T-helper 2 cell treated with Interferon-gamma antibody and Interleukin-4, amounts not matched to agents 100 ng/mL and 5 ng/mL, for 36 hours (primary cell): Measurements from ENCODE around the gene FCHSD1. TPM values are rescaled to one million over a fixed set of nuclear protein-coding genes. Genes with fewer than 3 reads are reported as not detected.

ENCODE experiments used
- intact Hi-C: fragments of 100-400 bp; cut with micrococcal nuclease; formaldehyde crosslinking; loops from one replicate; pipeline ENCODE4 v1.15.1; 2023
- total RNA-seq: library from RNA; stranded (reverse); gene quantifications from 2 replicates; pipeline ENCODE4 v1.2.3, GENCODE V29; 2022

Gene FCHSD1
- total RNA-seq, 1 donor from 2014 or later, result 55.1 TPM

GRCh38 chr5:141618804-141619554 lies 32.2 kb downstream of the FCHSD1 start, which contains the start of gene DIAPH1:
DIAPH1 (minus strand) TSS chr5:141619000; CDS start chr5:141618914, 86 bp downstream.
- intact Hi-C loops, result loop anchor here (1.0 kb wide), 6 partner anchors 14 to 299 kb away; partner anchors contain the start of genes FCHSD1, HDAC3, RELL2 and TAF7

GRCh38 chr5:141618030-141618803 lies 33.0 kb downstream of the FCHSD1 start:
- intact Hi-C loops, result no loop called here

- intact Hi-C loops, result no loop called here
These were observed 33.6 kb downstream of the FCHSD1 start for GRCh38 chr5:141617682-141618029.

GRCh38 chr5:141617128-141617527 lies 34.1 kb downstream of the FCHSD1 start:
- intact Hi-C loops, result no loop called here

- intact Hi-C loops, result no loop called here
These were observed 35.1 kb downstream of the FCHSD1 start for GRCh38 chr5:141615991-141616720.

- intact Hi-C loops, result no loop called here
These were observed 37.9 kb downstream of the FCHSD1 start for GRCh38 chr5:141613344-141613743.

- intact Hi-C loops, result no loop called here
These were observed 39.9 kb downstream of the FCHSD1 start for GRCh38 chr5:141611289-141611688.

GRCh38 chr5:141609921-141610320 lies 41.3 kb downstream of the FCHSD1 start:
- intact Hi-C loops, result loop anchor here (5.0 kb wide), 1 partner anchor 898 kb away; no protein-coding TSS in a partner anchor

GRCh38 chr5:141609044-141609443 lies 42.2 kb downstream of the FCHSD1 start:
- intact Hi-C loops, result loop anchor here (5.0 kb wide), 1 partner anchor 897 kb away; no protein-coding TSS in a partner anchor

GRCh38 chr5:141608557-141608956 lies 42.7 kb downstream of the FCHSD1 start:
- intact Hi-C loops, result loop anchor here (5.0 kb wide), 1 partner anchor 896 kb away; no protein-coding TSS in a partner anchor

- intact Hi-C loops, result loop anchor here (5.0 kb wide), 1 partner anchor 896 kb away; no protein-coding TSS in a partner anchor
These were observed 43.2 kb downstream of the FCHSD1 start for GRCh38 chr5:141608046-141608445.

- intact Hi-C loops, result loop anchor here (1.0 to 5.0 kb wide), 4 partner anchors 8 to 893 kb away; no protein-coding TSS in a partner anchor
These were observed 45.5 kb downstream of the FCHSD1 start for GRCh38 chr5:141605523-141606277.

- intact Hi-C loops, result no loop called here
These were observed 47.1 kb downstream of the FCHSD1 start for GRCh38 chr5:141603923-141604717.

- intact Hi-C loops, result no loop called here
These were observed 48.6 kb downstream of the FCHSD1 start for GRCh38 chr5:141602606-141603005.

- intact Hi-C loops, result no loop called here
These were observed 52.5 kb downstream of the FCHSD1 start for GRCh38 chr5:141598391-141599345.

- intact Hi-C loops, result loop anchor here (1.0 kb wide), 1 partner anchor 7 kb away; no protein-coding TSS in a partner anchor
These were observed 53.4 kb downstream of the FCHSD1 start for GRCh38 chr5:141597814-141598213.

- intact Hi-C loops, result loop anchor here (1.0 kb wide), 1 partner anchor 8 kb away; no protein-coding TSS in a partner anchor
These were observed 53.8 kb downstream of the FCHSD1 start for GRCh38 chr5:141597394-141597793.

- intact Hi-C loops, result loop anchor here (1.0 kb wide), 1 partner anchor 8 kb away; no protein-coding TSS in a partner anchor
These were observed 54.4 kb downstream of the FCHSD1 start for GRCh38 chr5:141596867-141597266.
